Transverse colon (tissue), 4 donors: ENCODE measurements around the gene HSF2BP. TPM values are rescaled to one million over a fixed set of nuclear protein-coding genes. Genes with fewer than 3 reads are reported as not detected.
"Not testable (repeated sequence)": the region's sequence is repeated elsewhere in the genome, so short reads cannot be mapped to it uniquely, and the experiment has no call there.

Experiments
- DNase-seq: peaks from one replicate; pipeline ENCODE4 v3.0.0-alpha.2; 2019
- H3K27ac ChIP-seq, 4 donors: fragments of 200-600 bp; sonication (generic); 2 replicates each; pipeline ENCODE4 v1.5.1; 2016 to 2018; ENCODE audit warnings: inconsistent platforms in 4 of 4
- H3K27me3 ChIP-seq: fragments of 200-600 bp; sonication (generic); 2 replicates; pipeline ENCODE4 v1.5.1; 2017; ENCODE audit warnings: inconsistent platforms
- H3K36me3 ChIP-seq, 4 donors: fragments of 200-600 bp; sonication (generic); 2 replicates each; pipeline ENCODE4 v1.5.1; 2017 to 2019; ENCODE audit warnings: inconsistent platforms in 4 of 4
- H3K4me1 ChIP-seq, 4 donors: fragments of 200-600 bp; sonication (generic); 2 replicates each; pipeline ENCODE4 v1.5.1; 2017 to 2020; ENCODE audit warnings: inconsistent platforms in 4 of 4
- H3K4me3 ChIP-seq, 4 donors: fragments of 200-600 bp; sonication (generic); 1 replicate in 1 of 4; 2 replicates in 3 of 4; pipeline versions ENCODE4 v1.5.1 to v1.6.1; 2017 to 2019; ENCODE audit warnings: inconsistent platforms in 4 of 4
- H3K9me3 ChIP-seq, 2 donors: fragments of 200-600 bp; sonication (generic); 2 replicates each; pipeline ENCODE4 v1.5.1; 2017 to 2019; ENCODE audit warnings: inconsistent platforms in 2 of 2
- CTCF ChIP-seq, 5 experiments: fragments of 200-600 bp in 3 of 5; fragments of 450-650 bp in 2 of 5; sonication (generic) in 3 of 5; IDR thresholded peaks; 1 replicate in 2 of 5; 2 replicates in 3 of 5; pipeline ENCODE4 v1.5.1; 2016 to 2017; ENCODE audit warnings: antibody characterized with exemption in 5 of 5, inconsistent platforms in 3 of 5, mild to moderate bottlenecking in 2 of 5, moderate library complexity in 1 of 5
- EP300 ChIP-seq: sonication (generic); formaldehyde crosslinking; IDR thresholded peaks from one replicate; pipeline ENCODE4 v1.6.1; 2017; ENCODE audit warnings: antibody characterized with exemption, low read depth
- POLR2A ChIP-seq: fragments of 450-650 bp; IDR thresholded peaks from one replicate; pipeline ENCODE4 v1.6.1; 2016; ENCODE audit warnings: antibody characterized with exemption, mild to moderate bottlenecking, moderate library complexity
- POLR2AphosphoS5 ChIP-seq, 3 donors: sonication (generic); formaldehyde crosslinking; IDR thresholded peaks; one replicate each; pipeline ENCODE4 v1.6.1; 2016; ENCODE audit warnings: antibody characterized with exemption in 3 of 3
- WGBS, 2 donors: methylation state at CpG; one replicate each; pipeline ENCODE4 v1.1.5; 2018; ENCODE audit warnings: low coverage in 1 of 2; 5-methylcytosine and 5-hydroxymethylcytosine counted together
- in situ Hi-C, 4 donors: fragments of 200-750 bp; cut with MboI; loops; one replicate each; pipeline versions ENCODE4 v1.15.0 to v1.15.1; 2017; ENCODE audit warnings: low sequenced_read_pairs in 3 of 4, low pct_ligation_motif_present in 1 of 4, low pct_unique_long_range_greater_than_20kb in 1 of 4
- intact Hi-C: fragments of 100-400 bp; cut with DNase I; formaldehyde crosslinking; loops from one replicate; pipeline ENCODE4 v1.15.1; 2023; ENCODE audit warnings: low total_unique reads
- total RNA-seq, 4 donors: library from RNA; depleted of rRNA; stranded (reverse); fragments of >200 nt; gene quantifications; one replicate each; pipeline ENCODE4 v1.1.0, GENCODE V29; 2016

Gene HSF2BP
- total RNA-seq, 4 donors from 2014 or later = 0.48 to 0.82 TPM; not detected in 2

GRCh38 chr21:43574741-43575472 is 84.4 kb downstream of the HSF2BP start:
- Histone ChIP-seq H3K36me3 (no peaks in the 10 kb centered on the region), H3K27me3 (no peaks in the 10 kb centered on the region), H3K4me3 (no peak overlapping the region), H3K9me3 (no peaks in the 10 kb centered on the region), H3K4me1 (peaks cover 0 to 9% (median 5%) of the 10 kb centered on the region in 4 donors), H3K27ac (peak overlapping the region; percentile 71 to 92 (median 81))
- peak; percentile 36 for DNase-seq
- peak in 1 of 3 donors; percentile 6 for TF ChIP-seq POLR2AphosphoS5 (IDR thresholded peaks at IDR 0.05)
- TF ChIP-seq CTCF (IDR thresholded peaks at IDR 0.05) = no peak
- intact Hi-C loops = no loop called here
- in situ Hi-C loops = no loop called here
- WGBS, 2 donors = 67 to 72% methylated on average over 7 to 19 of the region's 19 CpGs

- WGBS, 2 donors = 85 to 100% methylated on average over 1 to 7 of the region's 7 CpGs
Observed at GRCh38 chr21:43573921-43574320, 85.4 kb downstream of the HSF2BP start.

GRCh38 chr21:43572446-43572845 is 86.8 kb downstream of the HSF2BP start:
- no peaks in the 10 kb centered on the region for H3K27me3 ChIP-seq
- no peaks in the 10 kb centered on the region for H3K36me3 ChIP-seq
- H3K27ac ChIP-seq = peak overlapping the region in 1 of 4 donors; percentile 39
- WGBS, 2 donors = 29 to 55% methylated on average over 1 to 5 of the region's 5 CpGs
- in situ Hi-C loops = no loop called here
- no peak for DNase-seq
- no peak overlapping the region for H3K4me3 ChIP-seq
- H3K4me1 ChIP-seq = peaks cover 0 to 9% (median 5%) of the 10 kb centered on the region in 4 donors
- TF ChIP-seq POLR2AphosphoS5 (IDR thresholded peaks at IDR 0.05) = no peak
- no peak for TF ChIP-seq POLR2A
- TF ChIP-seq CTCF (IDR thresholded peaks at IDR 0.05) = no peak
- TF ChIP-seq EP300 = no peak
- no peaks in the 10 kb centered on the region for H3K9me3 ChIP-seq
- intact Hi-C loops = no loop called here

More at GRCh38 chr21:43573921-43574320, 85.4 kb downstream of the HSF2BP start:
- Histone ChIP-seq H3K27me3 (no peaks in the 10 kb centered on the region), H3K9me3 (no peaks in the 10 kb centered on the region), H3K36me3 (no peaks in the 10 kb centered on the region), H3K27ac (peak overlapping the region; percentile 71 to 92 (median 81)), H3K4me1 (peaks cover 0 to 9% (median 5%) of the 10 kb centered on the region in 4 donors), H3K4me3 (no peak overlapping the region)
- intact Hi-C loops (no loop called here), in situ Hi-C loops (no loop called here)
- TF ChIP-seq EP300 = no peak
- TF ChIP-seq POLR2A = no peak
- no peak for TF ChIP-seq CTCF (IDR thresholded peaks at IDR 0.05)
- no peak for TF ChIP-seq POLR2AphosphoS5 (IDR thresholded peaks at IDR 0.05)
- no peak for DNase-seq

- H3K4me1 ChIP-seq = peaks cover 0 to 9% (median 5%) of the 10 kb centered on the region in 4 donors
- in situ Hi-C loops (no loop called here), intact Hi-C loops (no loop called here)
- no peak for DNase-seq
- H3K36me3 ChIP-seq = no peaks in the 10 kb centered on the region
- no peak overlapping the region for H3K4me3 ChIP-seq
- no peaks in the 10 kb centered on the region for H3K27me3 ChIP-seq
- no peaks in the 10 kb centered on the region for H3K9me3 ChIP-seq
- no peak for TF ChIP-seq POLR2AphosphoS5 (IDR thresholded peaks at IDR 0.05)
- no peak for TF ChIP-seq CTCF (IDR thresholded peaks at IDR 0.05)
- TF ChIP-seq POLR2A = no peak
- TF ChIP-seq EP300 = no peak
- 77% methylated on average over 6 of the region's 6 CpGs; no CpG with 5 or more reads in 1 of the 2 donors for WGBS, 2 donors
- H3K27ac ChIP-seq = peak overlapping the region in 1 of 4 donors; percentile 39
Observed at GRCh38 chr21:43571976-43572375, 87.3 kb downstream of the HSF2BP start.

GRCh38 chr21:43570195-43570594 is 89.1 kb downstream of the HSF2BP start:
- DNase-seq = not testable (repeated sequence)

GRCh38 chr21:43562451-43562850 is 96.8 kb downstream of the HSF2BP start:
- DNase-seq, H3K4me3 ChIP-seq, in situ Hi-C loops, H3K36me3 ChIP-seq, H3K9me3 ChIP-seq, H3K27me3 ChIP-seq, H3K27ac ChIP-seq, intact Hi-C loops, H3K4me1 ChIP-seq: not testable (repeated sequence)
- no CpG with 5 or more reads among the region's 5 CpGs for WGBS, 2 donors

More at GRCh38 chr21:43570195-43570594, 89.1 kb downstream of the HSF2BP start:
- no CpG with 5 or more reads among the region's 3 CpGs for WGBS, 2 donors
- H3K36me3 ChIP-seq, in situ Hi-C loops, H3K4me1 ChIP-seq, intact Hi-C loops, H3K4me3 ChIP-seq, H3K27ac ChIP-seq, H3K9me3 ChIP-seq, H3K27me3 ChIP-seq: not testable (repeated sequence)

- H3K36me3 ChIP-seq, H3K27ac ChIP-seq, H3K4me1 ChIP-seq, H3K4me3 ChIP-seq, in situ Hi-C loops, H3K9me3 ChIP-seq, intact Hi-C loops, H3K27me3 ChIP-seq, DNase-seq: not testable (repeated sequence)
- WGBS, 2 donors = no CpG with 5 or more reads among the region's 2 CpGs
Observed at GRCh38 chr21:43540561-43540960, 118.7 kb downstream of the HSF2BP start.
